H9 (cell line): ENCODE measurements around the gene SIPA1L2. TPM values are rescaled to one million over a fixed set of nuclear protein-coding genes. Genes with fewer than 3 reads are reported as not detected.

Source experiments
- DNase-seq: peaks from one replicate; pipeline ENCODE4 v3.0.0-alpha.2; 2017
- H2AFZ ChIP-seq: one replicate; pipeline ENCODE4 v1.6.1; 2013; ENCODE audit warnings: mild to moderate bottlenecking, low read length, control low read depth, moderate library complexity
- H2AK5ac ChIP-seq: 2 replicates; pipeline ENCODE4 v1.6.1; 2013; ENCODE audit warnings: low read length, control low read depth, mixed read lengths; ENCODE audit not compliant: insufficient read length
- H2BK120ac ChIP-seq: one replicate; pipeline ENCODE4 v1.6.1; 2013; ENCODE audit warnings: low read depth, mild to moderate bottlenecking, low read length, control low read depth, inconsistent platforms; ENCODE audit not compliant: poor library complexity, severe bottlenecking
- H2BK12ac ChIP-seq: 2 replicates; pipeline ENCODE4 v1.6.1; 2013; ENCODE audit warnings: low read length, control low read depth, mixed read lengths, low read depth; ENCODE audit not compliant: insufficient read length
- H2BK15ac ChIP-seq: 2 replicates; pipeline ENCODE4 v1.6.1; 2013; ENCODE audit warnings: low read depth, low read length, control low read depth
- H2BK20ac ChIP-seq: one replicate; pipeline ENCODE4 v1.6.1; 2013; ENCODE audit warnings: low read depth, mild to moderate bottlenecking, low read length, control low read depth, inconsistent platforms; ENCODE audit not compliant: poor library complexity, severe bottlenecking
- H2BK5ac ChIP-seq: 2 replicates; pipeline ENCODE4 v1.6.1; 2013; ENCODE audit warnings: low read length, control low read depth, mixed read lengths; ENCODE audit not compliant: insufficient read length
- H3K14ac ChIP-seq: 2 replicates; pipeline ENCODE4 v1.6.1; 2013; ENCODE audit warnings: low read length, control low read depth; ENCODE audit not compliant: insufficient read depth
- H3K18ac ChIP-seq: 2 replicates; pipeline ENCODE4 v1.6.1; 2013; ENCODE audit warnings: low read depth, mild to moderate bottlenecking, mixed read lengths, low read length, control low read depth; ENCODE audit not compliant: insufficient read length
- H3K23ac ChIP-seq: 2 replicates; pipeline ENCODE4 v1.6.1; 2013; ENCODE audit warnings: low read length, control low read depth, mixed read lengths, low read depth; ENCODE audit not compliant: insufficient read length
- H3K23me2 ChIP-seq: 2 replicates; pipeline ENCODE4 v1.6.1; 2013; ENCODE audit warnings: low read depth, mild to moderate bottlenecking, mixed read lengths, low read length, control low read depth; ENCODE audit not compliant: insufficient read length, poor library complexity, severe bottlenecking
- H3K27ac ChIP-seq: 2 replicates; pipeline ENCODE4 v1.5.1; 2013; ENCODE audit warnings: low read length, control low read depth, mixed read lengths, low read depth; ENCODE audit not compliant: insufficient read length
- H3K27me3 ChIP-seq: 2 replicates; pipeline ENCODE4 v1.6.1; 2013; ENCODE audit warnings: low read length, control low read depth, inconsistent platforms; ENCODE audit not compliant: insufficient read depth
- H3K4ac ChIP-seq: 2 replicates; pipeline ENCODE4 v1.6.1; 2013; ENCODE audit warnings: low read depth, mild to moderate bottlenecking, control low read depth, inconsistent platforms, low read length, moderate library complexity
- H3K4me1 ChIP-seq: 2 replicates; pipeline ENCODE4 v1.6.1; 2013; ENCODE audit warnings: low read length, control low read depth, inconsistent platforms; ENCODE audit not compliant: insufficient read depth
- H3K4me2 ChIP-seq: 2 replicates; pipeline ENCODE4 v1.6.1; 2013; ENCODE audit warnings: low read length, control low read depth, mixed read lengths; ENCODE audit not compliant: insufficient read length, insufficient read depth
- H3K56ac ChIP-seq: 2 replicates; pipeline ENCODE4 v1.6.1; 2013; ENCODE audit warnings: low read depth, mild to moderate bottlenecking, mixed read lengths, low read length, control low read depth; ENCODE audit not compliant: insufficient read length
- H3K79me1 ChIP-seq: 2 replicates; pipeline ENCODE4 v1.6.1; 2013; ENCODE audit warnings: low read depth, mild to moderate bottlenecking, moderate library complexity, low read length, control low read depth, inconsistent platforms; ENCODE audit not compliant: insufficient read depth, poor library complexity, severe bottlenecking
- H3K79me2 ChIP-seq: 2 replicates; pipeline ENCODE4 v1.6.1; 2013; ENCODE audit warnings: low read length, control low read depth, inconsistent platforms; ENCODE audit not compliant: insufficient read depth
- H3K9ac ChIP-seq: 2 replicates; pipeline ENCODE4 v1.6.1; 2013; ENCODE audit warnings: low read length, control low read depth, mixed read lengths; ENCODE audit not compliant: insufficient read length; ENCODE audit errors: extremely low read depth
- H3K9me3 ChIP-seq: one replicate; pipeline ENCODE4 v1.6.1; 2013; ENCODE audit warnings: low read depth, low read length, inconsistent platforms; ENCODE audit not compliant: control insufficient read depth
- H3T11ph ChIP-seq: one replicate; pipeline ENCODE4 v1.6.1; 2013; ENCODE audit warnings: mild to moderate bottlenecking, low read length, control low read depth, inconsistent platforms
- H4K20me1 ChIP-seq: one replicate; pipeline ENCODE4 v1.6.1; 2013; ENCODE audit not compliant: control insufficient read depth, insufficient read length, insufficient read depth
- H4K5ac ChIP-seq: 2 replicates; pipeline ENCODE4 v1.6.1; 2013; ENCODE audit warnings: low read depth, mild to moderate bottlenecking, mixed read lengths, low read length, control low read depth; ENCODE audit not compliant: insufficient read length
- H4K8ac ChIP-seq: replicated peaks from 2 replicates; pipeline ENCODE4 v1.6.1; 2013; ENCODE audit warnings: low read length, control low read depth, mixed read lengths, low read depth; ENCODE audit not compliant: insufficient read length
- H4K91ac ChIP-seq: 2 replicates; pipeline ENCODE4 v1.6.1; 2013; ENCODE audit warnings: low read depth, mild to moderate bottlenecking, moderate library complexity, mixed read lengths, low read length, control low read depth; ENCODE audit not compliant: insufficient read length
- H3K27ac Mint-ChIP-seq, 3 experiments: 2 replicates in 2 of 3; 3 replicates in 1 of 3; pipeline ENCODE4 v1.8.0; 2020 to 2021; ENCODE audit warnings: mixed read lengths in 3 of 3, mild to moderate bottlenecking in 1 of 3, moderate library complexity in 1 of 3
- H3K27me3 Mint-ChIP-seq: 2 replicates; pipeline ENCODE4 v1.8.0; 2021; ENCODE audit warnings: low read depth, mild to moderate bottlenecking, moderate library complexity, mixed read lengths
- H3K36me3 Mint-ChIP-seq, 3 experiments: 2 replicates in 2 of 3; 3 replicates in 1 of 3; pipeline ENCODE4 v1.8.0; 2020 to 2021; ENCODE audit warnings: low read depth in 3 of 3, mixed read lengths in 3 of 3; ENCODE audit not compliant: insufficient read depth in 1 of 3
- H3K4me1 Mint-ChIP-seq, 2 experiments: 2 replicates each; pipeline ENCODE4 v1.8.0; 2020; ENCODE audit warnings: mixed read lengths in 2 of 2
- H3K4me3 Mint-ChIP-seq, 2 experiments: 2 replicates in 1 of 2; 3 replicates in 1 of 2; pipeline ENCODE4 v1.8.0; 2020 to 2021; ENCODE audit warnings: mild to moderate bottlenecking in 2 of 2, mixed read lengths in 2 of 2, moderate library complexity in 1 of 2
- H3K9me3 Mint-ChIP-seq, 2 experiments: 2 replicates in 1 of 2; 3 replicates in 1 of 2; pipeline ENCODE4 v1.8.0; 2020; ENCODE audit warnings: mild to moderate bottlenecking in 2 of 2, mixed read lengths in 2 of 2, moderate library complexity in 1 of 2
- WGBS: extraction: QIAGEN DNeasy Blood & Tissue Kit; methylation state at CpG from one replicate; pipeline ENCODE4 v1.1.7; 2013; ENCODE audit warnings: missing lambda C conversion rate, low lambda C conversion rate, mixed read lengths; ENCODE audit not compliant: insufficient read length; ENCODE audit errors: extremely low coverage; 5-methylcytosine and 5-hydroxymethylcytosine counted together
- total RNA-seq: library from RNA; stranded (reverse); gene quantifications from 2 replicates; pipeline ENCODE4 v1.2.1, GENCODE V29; 2021
- TF ChIP-seq, protein P1 (sequence below): fragments of 200-600 bp; sonication (generic); conservative IDR thresholded peaks from 3 replicates; pipeline ENCODE4 v1.8.0; 2021; ENCODE audit warnings: antibody characterized with exemption, mild to moderate bottlenecking

The SIPA1L2 gene
- total RNA-seq, 1 experiment from 2014 or later, result 5.2 TPM

- no peak overlapping the region for H3K14ac ChIP-seq
- no peak overlapping the region for H3K23ac ChIP-seq
- no peak overlapping the region for H2BK20ac ChIP-seq
- no peaks in the 10 kb centered on the region for H3K23me2 ChIP-seq
- no peak overlapping the region for H4K8ac ChIP-seq
- TF ChIP-seq, protein P1, sequence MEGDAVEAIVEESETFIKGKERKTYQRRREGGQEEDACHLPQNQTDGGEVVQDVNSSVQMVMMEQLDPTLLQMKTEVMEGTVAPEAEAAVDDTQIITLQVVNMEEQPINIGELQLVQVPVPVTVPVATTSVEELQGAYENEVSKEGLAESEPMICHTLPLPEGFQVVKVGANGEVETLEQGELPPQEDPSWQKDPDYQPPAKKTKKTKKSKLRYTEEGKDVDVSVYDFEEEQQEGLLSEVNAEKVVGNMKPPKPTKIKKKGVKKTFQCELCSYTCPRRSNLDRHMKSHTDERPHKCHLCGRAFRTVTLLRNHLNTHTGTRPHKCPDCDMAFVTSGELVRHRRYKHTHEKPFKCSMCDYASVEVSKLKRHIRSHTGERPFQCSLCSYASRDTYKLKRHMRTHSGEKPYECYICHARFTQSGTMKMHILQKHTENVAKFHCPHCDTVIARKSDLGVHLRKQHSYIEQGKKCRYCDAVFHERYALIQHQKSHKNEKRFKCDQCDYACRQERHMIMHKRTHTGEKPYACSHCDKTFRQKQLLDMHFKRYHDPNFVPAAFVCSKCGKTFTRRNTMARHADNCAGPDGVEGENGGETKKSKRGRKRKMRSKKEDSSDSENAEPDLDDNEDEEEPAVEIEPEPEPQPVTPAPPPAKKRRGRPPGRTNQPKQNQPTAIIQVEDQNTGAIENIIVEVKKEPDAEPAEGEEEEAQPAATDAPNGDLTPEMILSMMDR, result no peak
- Mint-ChIP-seq H3K4me1 (peaks cover 11 to 13% of the 10 kb centered on the region in 2 experiments), H3K36me3 (peaks cover 0 to 3% (median 0%) of the 10 kb centered on the region in 3 experiments; a peak in 2 of 7 replicates), H3K27ac (no peak overlapping the region), H3K4me3 (no peak overlapping the region), H3K9me3 (no peaks in the 10 kb centered on the region), H3K27me3 (no peaks in the 10 kb centered on the region)
- H4K20me1 ChIP-seq, result no peaks in the 10 kb centered on the region
- no peak overlapping the region for H2BK120ac ChIP-seq
- H2BK15ac ChIP-seq, result no peak overlapping the region
- no peak overlapping the region for H2AK5ac ChIP-seq
- H3K4me1 ChIP-seq, result no peaks in the 10 kb centered on the region
- DNase-seq, result no peak
- H3K27ac ChIP-seq, result no peak overlapping the region
- no peak overlapping the region for H3T11ph ChIP-seq
- no peak overlapping the region for H3K4ac ChIP-seq
- no peak overlapping the region for H2AFZ ChIP-seq
- no peaks in the 10 kb centered on the region for H3K27me3 ChIP-seq
- no peak overlapping the region for H3K56ac ChIP-seq
- no peaks in the 10 kb centered on the region for H3K79me1 ChIP-seq
- no peak overlapping the region for H3K18ac ChIP-seq
- H3K4me2 ChIP-seq, result no peak overlapping the region
- H3K79me2 ChIP-seq, result no peaks in the 10 kb centered on the region
- no peak overlapping the region for H2BK12ac ChIP-seq
- no CpG with 5 or more reads among the region's 4 CpGs for WGBS
- no peak overlapping the region for H2BK5ac ChIP-seq
- no peaks in the 10 kb centered on the region for H3K9me3 ChIP-seq
- H3K9ac ChIP-seq, result no peak overlapping the region
- no peak overlapping the region for H4K91ac ChIP-seq
- no peak overlapping the region for H4K5ac ChIP-seq
Measured at GRCh38 chr1:232598837-232599177, 31.1 kb downstream of the SIPA1L2 start.
